Measurements from ENCODE around the gene FTCD. TPM values are rescaled to one million over a fixed set of nuclear protein-coding genes. Genes with fewer than 3 reads are reported as not detected.

FTCD gene
- total RNA-seq, 1 experiment from 2014 or later, result 6.7 TPM

DNA sequence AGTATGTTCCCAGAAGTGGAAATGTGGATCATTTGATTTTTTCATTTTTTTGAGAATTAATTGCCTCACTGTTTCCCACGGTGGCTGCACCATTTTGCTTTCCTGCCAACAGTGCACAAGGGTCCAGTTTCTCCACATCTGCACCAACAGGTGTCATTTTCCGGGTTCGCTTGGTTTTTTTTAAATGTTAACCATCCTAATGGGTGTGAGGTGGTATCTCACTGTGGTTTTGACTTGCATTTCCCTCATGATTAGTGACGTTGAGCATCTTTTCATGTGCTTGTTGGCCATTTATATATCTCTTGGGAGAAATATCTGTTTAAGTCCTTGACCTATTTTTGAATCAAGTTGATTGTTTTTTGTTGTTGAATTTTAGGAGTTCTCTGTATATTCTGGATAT is 54.5 kb downstream of the FTCD start:
- TF ChIP-seq, protein P1, sequence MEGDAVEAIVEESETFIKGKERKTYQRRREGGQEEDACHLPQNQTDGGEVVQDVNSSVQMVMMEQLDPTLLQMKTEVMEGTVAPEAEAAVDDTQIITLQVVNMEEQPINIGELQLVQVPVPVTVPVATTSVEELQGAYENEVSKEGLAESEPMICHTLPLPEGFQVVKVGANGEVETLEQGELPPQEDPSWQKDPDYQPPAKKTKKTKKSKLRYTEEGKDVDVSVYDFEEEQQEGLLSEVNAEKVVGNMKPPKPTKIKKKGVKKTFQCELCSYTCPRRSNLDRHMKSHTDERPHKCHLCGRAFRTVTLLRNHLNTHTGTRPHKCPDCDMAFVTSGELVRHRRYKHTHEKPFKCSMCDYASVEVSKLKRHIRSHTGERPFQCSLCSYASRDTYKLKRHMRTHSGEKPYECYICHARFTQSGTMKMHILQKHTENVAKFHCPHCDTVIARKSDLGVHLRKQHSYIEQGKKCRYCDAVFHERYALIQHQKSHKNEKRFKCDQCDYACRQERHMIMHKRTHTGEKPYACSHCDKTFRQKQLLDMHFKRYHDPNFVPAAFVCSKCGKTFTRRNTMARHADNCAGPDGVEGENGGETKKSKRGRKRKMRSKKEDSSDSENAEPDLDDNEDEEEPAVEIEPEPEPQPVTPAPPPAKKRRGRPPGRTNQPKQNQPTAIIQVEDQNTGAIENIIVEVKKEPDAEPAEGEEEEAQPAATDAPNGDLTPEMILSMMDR (conservative IDR thresholded peaks at IDR 0.05), result no peak
- H3K9me3 Mint-ChIP-seq, result peaks cover 25 to 43% of the 10 kb centered on the region in 2 experiments
- no peaks in the 10 kb centered on the region; the same call in 1 of the 2 replicates for H3K79me2 ChIP-seq (ENCODE audit: insufficient read depth, low read length)

More for the DNA sequence above, 54.5 kb downstream of the FTCD start:
- Histone ChIP-seq H3K4me2 (ENCODE audit: insufficient read depth, insufficient read length, low read length) (no peak overlapping the region), H3K18ac (ENCODE audit: insufficient read length, low read depth, low read length) (no peak overlapping the region), H3K9me3 (ENCODE audit: control insufficient read depth, low read depth, low read length) (no peaks in the 10 kb centered on the region), H2AFZ (ENCODE audit: low read length) (no peak overlapping the region), H4K5ac (ENCODE audit: insufficient read length, low read depth, low read length) (no peak overlapping the region), H3K79me1 (ENCODE audit: insufficient read depth, low read depth, low read length, poor library complexity, severe bottlenecking) (no peaks in the 10 kb centered on the region), H2BK20ac (ENCODE audit: low read depth, low read length, poor library complexity, severe bottlenecking) (no peak overlapping the region), H3K9ac (ENCODE audit: extremely low read depth, insufficient read length, low read length) (no peak overlapping the region), H3T11ph (ENCODE audit: low read length) (no peak overlapping the region), H3K56ac (ENCODE audit: insufficient read length, low read depth, low read length) (no peak overlapping the region), H4K20me1 (ENCODE audit: control insufficient read depth, insufficient read depth, insufficient read length) (no peaks in the 10 kb centered on the region), H3K14ac (ENCODE audit: insufficient read depth, low read length) (no peak overlapping the region), H4K91ac (ENCODE audit: insufficient read length, low read depth, low read length) (no peak overlapping the region), H2BK12ac (ENCODE audit: insufficient read length, low read depth, low read length) (no peak overlapping the region), H2BK15ac (ENCODE audit: low read depth, low read length) (no peak overlapping the region), H3K4ac (ENCODE audit: low read depth, low read length) (no peak overlapping the region), H3K27ac (ENCODE audit: insufficient read length, low read depth, low read length) (no peak overlapping the region), H4K8ac (replicated peaks; ENCODE audit: insufficient read length, low read depth, low read length) (no peak overlapping the region), H2BK120ac (ENCODE audit: low read depth, low read length, poor library complexity, severe bottlenecking) (no peak overlapping the region), H2AK5ac (ENCODE audit: insufficient read length, low read length) (no peak overlapping the region), H3K23me2 (ENCODE audit: insufficient read length, low read depth, low read length, poor library complexity, severe bottlenecking) (peaks cover 8% of the 10 kb centered on the region), H3K4me1 (ENCODE audit: insufficient read depth, low read length) (no peaks in the 10 kb centered on the region; the same call in 1 of the 2 replicates), H3K23ac (ENCODE audit: insufficient read length, low read depth, low read length) (no peak overlapping the region), H2BK5ac (ENCODE audit: insufficient read length, low read length) (no peak overlapping the region), H3K27me3 (ENCODE audit: insufficient read depth, low read length) (peaks cover 5% of the 10 kb centered on the region; the same call in 1 of the 2 replicates)
- Mint-ChIP-seq H3K27me3 (ENCODE audit: low read depth) (peaks cover 17% of the 10 kb centered on the region), H3K36me3 (ENCODE audit: insufficient read depth in 1 of 3, low read depth in 3 of 3) (peaks cover 26 to 45% (median 30%) of the 10 kb centered on the region in 3 experiments), H3K4me3 (peak overlapping the region in 1 of 2 experiments; percentile 16; a peak in 1 of 5 replicates), H3K27ac (no peak overlapping the region), H3K4me1 (peaks cover 6 to 9% of the 10 kb centered on the region in 2 experiments)
- DNase-seq, result no peak
- WGBS (ENCODE audit: extremely low coverage, insufficient read length, low lambda C conversion rate), result no CpG with 5 or more reads among the region's 4 CpGs
